Right atrium auricular region (tissue), 2 donors: ENCODE measurements around the gene PATL2. TPM values are rescaled to one million over a fixed set of nuclear protein-coding genes. Genes with fewer than 3 reads are reported as not detected.
"Not testable (repeated sequence)": the region's sequence is repeated elsewhere in the genome, so short reads cannot be mapped to it uniquely, and the experiment has no call there.

Experiments used
- DNase-seq: peaks from one replicate; pipeline ENCODE4 v3.0.0-alpha.2; 2019; ENCODE audit warnings: low spot score
- H3K27ac ChIP-seq, 2 donors: fragments of 200-600 bp; sonication (generic); 1 replicate in 1 of 2; 2 replicates in 1 of 2; pipeline ENCODE4 v1.5.1; 2016 to 2019
- H3K27me3 ChIP-seq, 2 donors: fragments of 200-600 bp; sonication (generic); one replicate each; pipeline versions ENCODE4 v1.5.1 to v1.6.0; 2017 to 2019
- H3K36me3 ChIP-seq: fragments of 200-600 bp; sonication (generic); one replicate; pipeline ENCODE4 v1.5.1; 2016
- H3K4me1 ChIP-seq, 2 donors: fragments of 200-600 bp; sonication (generic); one replicate each; pipeline versions ENCODE4 v1.5.1 to v1.6.0; 2017 to 2019
- H3K4me3 ChIP-seq, 2 donors: fragments of 200-600 bp; sonication (generic); 1 replicate in 1 of 2; 2 replicates in 1 of 2; pipeline ENCODE4 v1.5.1; 2017 to 2019; ENCODE audit warnings: mild to moderate bottlenecking in 1 of 2, moderate library complexity in 1 of 2
- H3K9me3 ChIP-seq, 2 donors: fragments of 200-600 bp; sonication (generic); one replicate each; pipeline ENCODE4 v1.5.1; 2019
- total RNA-seq, 2 donors: library from RNA; depleted of rRNA; stranded (reverse); fragments of >200 nt; gene quantifications; one replicate each; pipeline ENCODE4 v1.1.0, GENCODE V29; 2016
- TF ChIP-seq, protein P1 (sequence below), 2 donors: fragments of 200-600 bp; sonication (generic); IDR thresholded peaks; one replicate each; pipeline ENCODE4 v1.5.1; 2019; ENCODE audit warnings: antibody characterized with exemption in 2 of 2

PATL2 gene
- total RNA-seq, 2 donors from 2014 or later, result 0.75 to 4.5 TPM

DNA sequence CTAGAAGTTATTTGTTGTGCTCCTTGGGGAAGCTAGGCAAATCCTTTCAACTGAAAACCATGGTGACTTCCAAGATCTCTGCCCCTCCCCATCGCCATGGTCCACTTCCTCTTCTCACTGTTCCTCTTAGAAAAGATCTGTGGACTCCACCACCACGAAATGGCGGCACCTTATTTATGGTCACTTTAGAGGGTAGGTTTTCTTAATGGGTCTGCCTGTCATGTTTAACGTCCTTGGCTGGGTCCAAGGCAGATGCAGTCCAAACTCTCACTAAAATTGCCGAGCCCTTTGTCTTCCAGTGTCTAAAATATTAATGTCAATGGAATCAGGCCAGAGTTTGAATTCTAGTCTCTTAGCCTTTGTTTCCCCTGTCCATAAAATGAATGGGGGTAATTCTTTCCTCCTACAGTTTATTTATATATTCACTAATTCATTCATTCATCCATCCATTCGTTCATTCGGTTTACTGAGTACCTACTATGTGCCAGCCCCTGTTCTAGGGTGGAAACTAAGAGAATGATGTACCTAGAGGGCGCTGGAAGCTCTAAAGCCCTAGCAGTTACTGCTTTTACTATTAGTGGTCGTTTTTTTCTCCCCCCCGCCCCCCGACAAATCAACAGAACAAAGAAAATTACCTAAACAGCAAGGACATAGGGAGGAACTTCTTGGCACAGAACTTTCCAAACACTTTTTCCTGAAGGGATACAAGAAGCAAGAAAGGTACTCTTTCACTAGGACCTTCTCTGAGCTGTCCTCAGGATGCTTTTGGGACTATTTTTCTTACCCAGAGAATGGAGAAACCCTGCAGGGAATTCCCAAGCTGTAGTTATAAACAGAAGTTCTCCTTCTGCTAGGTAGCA lies 657 bp downstream of the PATL2 start:
- H3K4me1 ChIP-seq, result peaks cover 0 to 26% of the 10 kb centered on the region in 2 donors
- peak overlapping the region; percentile 99 to 100 for H3K27ac ChIP-seq
- H3K36me3 ChIP-seq, result peaks cover 3% of the 10 kb centered on the region
- no peaks in the 10 kb centered on the region for H3K27me3 ChIP-seq
- H3K4me3 ChIP-seq, result peak overlapping the region; percentile 81 to 90
- H3K9me3 ChIP-seq, result no peaks in the 10 kb centered on the region
- TF ChIP-seq, protein P1, sequence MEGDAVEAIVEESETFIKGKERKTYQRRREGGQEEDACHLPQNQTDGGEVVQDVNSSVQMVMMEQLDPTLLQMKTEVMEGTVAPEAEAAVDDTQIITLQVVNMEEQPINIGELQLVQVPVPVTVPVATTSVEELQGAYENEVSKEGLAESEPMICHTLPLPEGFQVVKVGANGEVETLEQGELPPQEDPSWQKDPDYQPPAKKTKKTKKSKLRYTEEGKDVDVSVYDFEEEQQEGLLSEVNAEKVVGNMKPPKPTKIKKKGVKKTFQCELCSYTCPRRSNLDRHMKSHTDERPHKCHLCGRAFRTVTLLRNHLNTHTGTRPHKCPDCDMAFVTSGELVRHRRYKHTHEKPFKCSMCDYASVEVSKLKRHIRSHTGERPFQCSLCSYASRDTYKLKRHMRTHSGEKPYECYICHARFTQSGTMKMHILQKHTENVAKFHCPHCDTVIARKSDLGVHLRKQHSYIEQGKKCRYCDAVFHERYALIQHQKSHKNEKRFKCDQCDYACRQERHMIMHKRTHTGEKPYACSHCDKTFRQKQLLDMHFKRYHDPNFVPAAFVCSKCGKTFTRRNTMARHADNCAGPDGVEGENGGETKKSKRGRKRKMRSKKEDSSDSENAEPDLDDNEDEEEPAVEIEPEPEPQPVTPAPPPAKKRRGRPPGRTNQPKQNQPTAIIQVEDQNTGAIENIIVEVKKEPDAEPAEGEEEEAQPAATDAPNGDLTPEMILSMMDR (IDR thresholded peaks at IDR 0.05), result peak in 1 of 2 donors; percentile 55
- peak; percentile 71 for DNase-seq

DNA sequence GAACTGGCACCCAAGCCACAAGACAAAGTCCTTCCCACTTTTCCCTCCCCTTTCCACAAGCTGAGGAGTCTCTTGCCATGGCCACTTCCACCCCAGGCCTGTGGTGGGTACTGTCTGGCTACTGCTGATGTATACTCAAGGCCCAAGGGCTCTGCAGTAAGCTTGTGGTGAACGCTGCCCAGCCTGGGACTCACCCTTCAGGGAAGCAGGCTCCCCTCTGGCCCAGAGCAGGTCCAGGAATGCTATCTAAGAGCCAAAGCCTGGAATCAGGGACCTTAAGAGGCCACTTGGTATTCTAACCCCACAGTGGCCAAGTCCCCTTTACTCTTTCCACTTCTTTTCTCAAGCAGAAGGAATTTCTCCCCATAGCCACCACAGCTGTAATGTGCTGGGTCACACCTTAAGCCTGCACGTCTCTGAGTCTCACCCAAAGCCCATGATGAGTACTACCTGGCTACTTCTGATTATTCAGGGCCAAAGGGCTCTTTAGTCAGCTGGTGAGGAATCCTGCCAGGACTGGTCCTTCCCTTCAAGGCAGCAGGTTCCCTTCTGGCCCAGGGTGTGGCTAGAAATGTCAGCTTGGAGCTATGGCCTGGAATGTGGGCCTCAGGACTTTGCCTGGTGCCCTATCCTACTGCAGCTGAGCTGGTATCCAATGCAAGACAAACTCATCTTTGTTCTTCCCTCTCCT lies 4.0 kb downstream of the PATL2 start:
- no peaks in the 10 kb centered on the region for H3K36me3 ChIP-seq
- H3K27ac ChIP-seq, result no peak overlapping the region
- no peaks in the 10 kb centered on the region for H3K4me1 ChIP-seq
- TF ChIP-seq, protein P1 (IDR thresholded peaks at IDR 0.05), result no peak
- no peak overlapping the region for H3K4me3 ChIP-seq
- no peak for DNase-seq
- no peaks in the 10 kb centered on the region for H3K27me3 ChIP-seq
- peaks cover 0 to 4% of the 10 kb centered on the region in 2 donors for H3K9me3 ChIP-seq

DNA sequence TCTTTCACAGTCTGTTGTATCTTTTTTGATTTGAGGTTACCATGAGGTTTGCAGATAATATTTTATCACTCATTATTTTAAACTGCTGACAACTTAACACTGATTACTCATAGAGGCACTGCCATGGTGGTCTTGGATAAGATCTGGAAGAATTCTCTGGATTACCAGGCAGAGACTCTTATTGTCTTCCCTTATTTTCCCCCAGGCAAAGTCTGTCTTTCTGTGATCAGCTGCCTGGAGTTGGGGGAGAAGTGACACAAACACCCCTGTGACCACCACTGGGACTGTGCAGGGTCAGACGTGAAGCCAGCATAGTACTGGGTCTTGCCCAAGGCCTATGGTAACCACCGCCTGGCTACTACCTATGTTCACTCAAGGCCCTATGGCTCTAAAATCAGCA lies 4.7 kb downstream of the PATL2 start:
- no peaks in the 10 kb centered on the region for H3K36me3 ChIP-seq
- peaks cover 0 to 4% of the 10 kb centered on the region in 2 donors for H3K9me3 ChIP-seq
- no peak for DNase-seq
- H3K27me3 ChIP-seq, result no peaks in the 10 kb centered on the region
- TF ChIP-seq, protein P1 (IDR thresholded peaks at IDR 0.05), result no peak
- no peak overlapping the region for H3K27ac ChIP-seq
- no peak overlapping the region for H3K4me3 ChIP-seq
- no peaks in the 10 kb centered on the region for H3K4me1 ChIP-seq

DNA sequence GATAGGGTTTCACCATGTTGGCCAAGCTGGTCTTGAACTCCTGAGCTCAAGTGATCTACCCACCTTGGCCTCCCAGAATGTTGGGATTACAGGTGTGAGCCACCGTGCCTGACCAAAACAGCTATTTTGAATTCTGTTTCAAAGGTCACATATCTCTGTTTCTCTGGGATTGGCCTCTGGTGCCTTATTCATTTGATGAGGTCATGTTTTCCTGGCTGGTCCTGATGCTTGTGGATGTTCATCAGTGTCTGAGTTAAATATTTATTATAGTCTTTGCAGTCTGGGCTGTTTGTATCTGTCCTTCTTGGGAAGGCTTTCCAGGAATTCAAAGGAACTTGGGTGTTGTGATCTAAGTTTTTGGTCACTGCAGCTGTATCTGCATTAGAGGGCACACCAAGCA lies 5.1 kb downstream of the PATL2 start:
- no peak for DNase-seq
- Histone ChIP-seq H3K9me3 (peaks cover 0 to 4% of the 10 kb centered on the region in 2 donors), H3K4me3 (no peak overlapping the region), H3K4me1 (no peaks in the 10 kb centered on the region), H3K36me3 (no peaks in the 10 kb centered on the region), H3K27me3 (no peaks in the 10 kb centered on the region), H3K27ac (no peak overlapping the region)
- TF ChIP-seq, protein P1 (IDR thresholded peaks at IDR 0.05), result no peak

DNA sequence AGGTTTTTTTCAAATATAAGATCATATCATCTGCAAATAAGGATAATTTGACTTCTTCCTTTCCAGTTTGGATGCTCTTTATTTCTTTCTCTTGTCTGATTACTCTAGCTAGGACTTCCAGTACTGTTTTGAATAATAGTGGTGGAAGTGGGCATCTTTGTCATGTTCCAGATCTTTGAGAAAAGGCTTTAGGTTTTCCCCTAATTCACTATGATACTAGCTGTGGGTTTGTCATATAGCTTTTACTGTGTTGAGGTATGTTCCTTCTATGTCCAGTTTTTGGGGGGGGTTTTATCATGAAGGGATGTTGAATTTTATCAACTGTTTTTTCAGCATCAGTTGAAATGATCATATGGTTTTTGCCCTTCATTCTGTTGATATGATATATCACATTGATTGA lies 10.4 kb downstream of the PATL2 start:
- H3K36me3 ChIP-seq, DNase-seq: not testable (repeated sequence)

DNA sequence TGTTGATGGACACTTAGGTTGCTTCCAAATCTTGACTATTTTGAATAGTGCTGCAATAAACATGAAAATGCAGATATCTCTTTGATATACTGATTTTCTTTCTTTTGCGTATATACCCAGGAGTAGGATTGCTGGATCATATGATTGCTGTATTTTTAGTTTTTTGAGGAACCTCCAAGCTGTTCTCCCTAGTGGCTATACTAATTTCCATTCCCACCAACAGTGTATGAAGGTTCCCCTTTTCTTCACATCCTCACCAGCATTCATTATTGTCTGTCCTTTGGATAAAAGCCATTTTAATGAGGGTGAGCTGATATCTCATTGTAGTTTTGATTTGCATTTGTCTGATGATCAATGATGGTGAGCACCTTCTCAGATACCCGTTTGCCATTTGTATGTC lies 12.5 kb downstream of the PATL2 start:
- DNase-seq, result no peak

More for the DNA sequence above, 10.4 kb downstream of the PATL2 start:
- H3K27ac ChIP-seq, H3K4me1 ChIP-seq, H3K4me3 ChIP-seq, H3K9me3 ChIP-seq, H3K27me3 ChIP-seq: not testable (repeated sequence)

More for the DNA sequence above, 12.5 kb downstream of the PATL2 start:
- no peaks in the 10 kb centered on the region for H3K36me3 ChIP-seq
- H3K27me3 ChIP-seq, result no peaks in the 10 kb centered on the region
- TF ChIP-seq, protein P1 (IDR thresholded peaks at IDR 0.05), result no peak
- H3K9me3 ChIP-seq, result peaks cover 0 to 4% of the 10 kb centered on the region in 2 donors
- no peak overlapping the region for H3K27ac ChIP-seq
- no peaks in the 10 kb centered on the region for H3K4me1 ChIP-seq
- no peak overlapping the region for H3K4me3 ChIP-seq
